Tibial nerve (tissue), 3 donors: ENCODE measurements around the gene PBLD.

Source experiments
- POLR2A ChIP-seq, 2 donors: fragments of 450-650 bp; IDR thresholded peaks; one replicate each; pipeline ENCODE4 v1.6.1; 2017; ENCODE audit warnings: antibody characterized with exemption in 2 of 2, mild to moderate bottlenecking in 2 of 2, moderate library complexity in 2 of 2
- TF ChIP-seq, protein P1 (sequence below), 5 experiments: fragments of 200-600 bp in 3 of 5; fragments of 450-650 bp in 2 of 5; sonication (generic) in 3 of 5; IDR thresholded peaks; one replicate each; pipeline ENCODE4 v1.5.1; 2016 to 2019; ENCODE audit warnings: antibody characterized with exemption in 5 of 5, mild to moderate bottlenecking in 3 of 5, moderate library complexity in 2 of 5

DNA sequence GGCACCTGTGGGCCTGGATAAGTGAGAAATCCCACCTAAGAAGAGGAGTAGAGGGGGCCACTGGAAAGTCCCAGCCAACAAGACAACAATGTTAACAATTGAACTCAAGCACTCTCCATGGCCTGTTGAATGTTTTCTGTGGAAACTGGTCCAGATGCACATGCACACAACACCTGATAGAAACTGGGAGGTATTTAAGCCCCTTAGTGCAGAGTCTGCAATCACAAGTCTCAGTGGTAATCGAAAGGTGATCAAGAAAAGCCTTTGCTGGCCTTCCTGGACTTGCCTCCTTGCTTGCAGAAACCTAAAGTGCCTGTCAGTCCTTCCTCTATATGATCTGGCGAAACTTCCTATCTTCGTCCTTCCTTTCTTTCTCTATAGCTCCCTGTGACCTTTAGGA, 31.4 kb downstream of the PBLD start:
- TF ChIP-seq, protein P1, sequence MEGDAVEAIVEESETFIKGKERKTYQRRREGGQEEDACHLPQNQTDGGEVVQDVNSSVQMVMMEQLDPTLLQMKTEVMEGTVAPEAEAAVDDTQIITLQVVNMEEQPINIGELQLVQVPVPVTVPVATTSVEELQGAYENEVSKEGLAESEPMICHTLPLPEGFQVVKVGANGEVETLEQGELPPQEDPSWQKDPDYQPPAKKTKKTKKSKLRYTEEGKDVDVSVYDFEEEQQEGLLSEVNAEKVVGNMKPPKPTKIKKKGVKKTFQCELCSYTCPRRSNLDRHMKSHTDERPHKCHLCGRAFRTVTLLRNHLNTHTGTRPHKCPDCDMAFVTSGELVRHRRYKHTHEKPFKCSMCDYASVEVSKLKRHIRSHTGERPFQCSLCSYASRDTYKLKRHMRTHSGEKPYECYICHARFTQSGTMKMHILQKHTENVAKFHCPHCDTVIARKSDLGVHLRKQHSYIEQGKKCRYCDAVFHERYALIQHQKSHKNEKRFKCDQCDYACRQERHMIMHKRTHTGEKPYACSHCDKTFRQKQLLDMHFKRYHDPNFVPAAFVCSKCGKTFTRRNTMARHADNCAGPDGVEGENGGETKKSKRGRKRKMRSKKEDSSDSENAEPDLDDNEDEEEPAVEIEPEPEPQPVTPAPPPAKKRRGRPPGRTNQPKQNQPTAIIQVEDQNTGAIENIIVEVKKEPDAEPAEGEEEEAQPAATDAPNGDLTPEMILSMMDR (IDR thresholded peaks at IDR 0.05), result no peak
- no peak for TF ChIP-seq POLR2A (IDR thresholded peaks at IDR 0.05)
